Naive thymus-derived CD4-positive, alpha-beta T cell (primary cell): ENCODE measurements around the gene MICAL3. TPM values are rescaled to one million over a fixed set of nuclear protein-coding genes. Genes with fewer than 3 reads are reported as not detected.

Experiments
- ATAC-seq: fragments of 150-1000 bp; cut with Tn5 transposase; 2 replicates; pipeline ENCODE4 v1.10.0; 2021; ENCODE audit warnings: mild to moderate bottlenecking, moderate library complexity
- CTCF ChIA-PET: fragments of 350-600 bp; sonication (Branson Sonifier 250); formaldehyde crosslinking; loops from one replicate; lab custom pipeline; 2021; ENCODE audit warnings: antibody characterized with exemption; lab: Charles Lee
- POLR2A ChIA-PET: fragments of 350-600 bp; sonication (Branson Sonifier 250); formaldehyde crosslinking; loops from one replicate; lab custom pipeline; 2021; ENCODE audit warnings: antibody characterized with exemption, inconsistent platforms; lab: Charles Lee
- DNase-seq, 9 donors: peaks; one replicate each; pipeline versions ENCODE4 v3.0.0 to v3.0.0-alpha.2; 2020 to 2022; ENCODE audit warnings: mixed read lengths in 1 of 9
- H3K27ac ChIP-seq: one replicate; pipeline ENCODE4 v1.7.0; 2013; ENCODE audit warnings: mild to moderate bottlenecking, low read depth, low read length, moderate library complexity
- H3K27me3 ChIP-seq, 2 donors: one replicate each; pipeline ENCODE4 v1.7.0; 2013; ENCODE audit warnings: low read length in 2 of 2, mild to moderate bottlenecking in 2 of 2, moderate library complexity in 2 of 2; ENCODE audit not compliant: control insufficient read depth in 2 of 2, insufficient read depth in 2 of 2
- H3K36me3 ChIP-seq, 3 experiments: 1 replicate in 2 of 3; 2 replicates in 1 of 3; pipeline ENCODE4 v1.7.0; 2013; ENCODE audit warnings: low read length in 3 of 3, mild to moderate bottlenecking in 3 of 3, moderate library complexity in 1 of 3; ENCODE audit not compliant: insufficient read depth in 3 of 3, control insufficient read depth in 2 of 3
- H3K4me1 ChIP-seq, 2 donors: one replicate each; pipeline ENCODE4 v1.7.0; 2013; ENCODE audit warnings: low read length in 2 of 2, mild to moderate bottlenecking in 2 of 2, moderate library complexity in 1 of 2; ENCODE audit not compliant: control insufficient read depth in 2 of 2, insufficient read depth in 2 of 2
- H3K4me3 ChIP-seq: 2 replicates; pipeline ENCODE4 v1.7.0; 2013; ENCODE audit warnings: mild to moderate bottlenecking, low read length
- H3K9me3 ChIP-seq, 3 experiments: 1 replicate in 2 of 3; 2 replicates in 1 of 3; pipeline ENCODE4 v1.7.0; 2013; ENCODE audit warnings: low read length in 3 of 3; ENCODE audit not compliant: control insufficient read depth in 2 of 3
- H3K27ac Mint-ChIP-seq, 9 donors: one replicate each; pipeline ENCODE4 v1.8.0; 2020 to 2022; ENCODE audit warnings: mixed read lengths in 9 of 9, mild to moderate bottlenecking in 8 of 9, moderate library complexity in 5 of 9, inconsistent platforms in 2 of 9
- H3K27me3 Mint-ChIP-seq, 5 donors: one replicate each; pipeline ENCODE4 v1.8.0; 2021 to 2022; ENCODE audit warnings: mixed read lengths in 5 of 5, mild to moderate bottlenecking in 1 of 5
- H3K36me3 Mint-ChIP-seq, 5 donors: one replicate each; pipeline ENCODE4 v1.8.0; 2020 to 2022; ENCODE audit warnings: mixed read lengths in 5 of 5, mild to moderate bottlenecking in 3 of 5, inconsistent platforms in 1 of 5
- H3K4me1 Mint-ChIP-seq, 7 donors: one replicate each; pipeline ENCODE4 v1.8.0; 2020 to 2022; ENCODE audit warnings: mixed read lengths in 7 of 7, mild to moderate bottlenecking in 3 of 7, inconsistent platforms in 1 of 7
- H3K4me3 Mint-ChIP-seq, 10 donors: one replicate each; pipeline ENCODE4 v1.8.0; 2020 to 2022; ENCODE audit warnings: mild to moderate bottlenecking in 10 of 10, mixed read lengths in 10 of 10, moderate library complexity in 6 of 10, inconsistent platforms in 2 of 10
- H3K9me3 Mint-ChIP-seq, 11 donors: one replicate each; pipeline ENCODE4 v1.8.0; 2020 to 2022; ENCODE audit warnings: mixed read lengths in 11 of 11, mild to moderate bottlenecking in 4 of 11, inconsistent platforms in 1 of 11, moderate library complexity in 1 of 11
- intact Hi-C, 2 donors: fragments of 100-400 bp; cut with micrococcal nuclease; formaldehyde crosslinking; loops; one replicate each; pipeline ENCODE4 v1.15.1; 2023
- polyA plus RNA-seq, 2 donors: library from polyadenylated mRNA; unstranded; fragments of 300-500 nt; fragmentation: Illumina TruSeq; gene quantifications; one replicate each; pipeline ENCODE4 v1.2.3, GENCODE V29; 2021
- total RNA-seq, 6 experiments: library from RNA in 5 of 6; stranded (reverse) in 5 of 6; gene quantifications; 1 replicate in 5 of 6; 2 replicates in 1 of 6; pipeline ENCODE4 v1.2.3 and lab custom pipeline; 2021 to 2026

MICAL3 gene
- total and polyA plus RNA-seq, 7 experiments from 2014 or later, result 0.28 to 43.9 (median 11.4) TPM

- H3K27me3 Mint-ChIP-seq, result no peaks in the 10 kb centered on the region
- CTCF ChIA-PET, result no interaction called here
- H3K4me3 Mint-ChIP-seq, result no peak overlapping the region
These were observed 135.9 kb downstream of the MICAL3 start for GRCh38 chr22:17888439-17888838.

GRCh38 chr22:17884893-17885292 lies 139.5 kb downstream of the MICAL3 start:
- POLR2A ChIA-PET, result no interaction called here
- Mint-ChIP-seq H3K27me3 (no peaks in the 10 kb centered on the region), H3K36me3 (peaks cover 3 to 47% (median 11%) of the 10 kb centered on the region in 5 donors), H3K9me3 (no peaks in the 10 kb centered on the region), H3K27ac (no peak overlapping the region), H3K4me1 (no peaks in the 10 kb centered on the region), H3K4me3 (no peak overlapping the region)
- no peaks in the 10 kb centered on the region for H3K9me3 ChIP-seq
- ATAC-seq (no peak), DNase-seq (no peak)
- no peak overlapping the region for H3K27ac ChIP-seq
- H3K4me1 ChIP-seq, result no peaks in the 10 kb centered on the region
- CTCF ChIA-PET, result no interaction called here
- intact Hi-C loops, result loop anchor here in 1 of 2 donors (5.0 kb wide), 1 partner anchor 192 kb away; the partner anchor contains the start of gene PEX26
- no peak overlapping the region for H3K4me3 ChIP-seq
- H3K27me3 ChIP-seq, result no peaks in the 10 kb centered on the region
- H3K36me3 ChIP-seq, result peaks cover 0 to 5% (median 0%) of the 10 kb centered on the region in 3 experiments

More at GRCh38 chr22:17888439-17888838, 135.9 kb downstream of the MICAL3 start:
- peaks cover 0 to 5% (median 0%) of the 10 kb centered on the region in 3 experiments for H3K36me3 ChIP-seq
- H3K4me1 ChIP-seq, result no peaks in the 10 kb centered on the region
- Mint-ChIP-seq H3K9me3 (no peaks in the 10 kb centered on the region), H3K4me1 (no peaks in the 10 kb centered on the region), H3K27ac (peak overlapping the region in 1 of 9 donors; percentile 3), H3K36me3 (peaks cover 10 to 44% (median 13%) of the 10 kb centered on the region in 5 donors)
- intact Hi-C loops, result loop anchor here in 1 of 2 donors (5.0 kb wide), 1 partner anchor 189 kb away; the partner anchor contains the start of gene PEX26
- POLR2A ChIA-PET, result no interaction called here
- DNase-seq, result no peak
- H3K27me3 ChIP-seq, result no peaks in the 10 kb centered on the region
- no peak overlapping the region for H3K27ac ChIP-seq
- no peaks in the 10 kb centered on the region for H3K9me3 ChIP-seq
- ATAC-seq, result no peak
- H3K4me3 ChIP-seq, result no peak overlapping the region

GRCh38 chr22:17884084-17884483 lies 140.3 kb downstream of the MICAL3 start:
- H3K4me3 Mint-ChIP-seq, result no peak overlapping the region
- no peaks in the 10 kb centered on the region for H3K9me3 Mint-ChIP-seq
- H3K36me3 Mint-ChIP-seq, result peaks cover 3 to 53% (median 11%) of the 10 kb centered on the region in 5 donors
- H3K9me3 ChIP-seq, result no peaks in the 10 kb centered on the region
- peaks cover 0 to 5% (median 0%) of the 10 kb centered on the region in 3 experiments for H3K36me3 ChIP-seq
- no peaks in the 10 kb centered on the region for H3K27me3 Mint-ChIP-seq
- no peak overlapping the region for H3K27ac ChIP-seq
- DNase-seq (no peak), ATAC-seq (no peak)
- H3K4me3 ChIP-seq, result no peak overlapping the region
- H3K27ac Mint-ChIP-seq, result no peak overlapping the region
- no peaks in the 10 kb centered on the region for H3K4me1 ChIP-seq
- intact Hi-C loops, result no loop called here
- no peaks in the 10 kb centered on the region for H3K27me3 ChIP-seq
- ChIA-PET CTCF (interaction anchor here (0.6 kb wide), 1 partner anchor 144 kb away, joined by 6 read pairs; no protein-coding TSS in a partner anchor), POLR2A (no interaction called here)
- H3K4me1 Mint-ChIP-seq, result no peaks in the 10 kb centered on the region

- Mint-ChIP-seq H3K4me1 (no peaks in the 10 kb centered on the region), H3K27me3 (no peaks in the 10 kb centered on the region), H3K36me3 (peaks cover 3 to 49% (median 11%) of the 10 kb centered on the region in 5 donors), H3K9me3 (no peaks in the 10 kb centered on the region), H3K4me3 (no peak overlapping the region), H3K27ac (no peak overlapping the region)
- intact Hi-C loops, result no loop called here
- ChIA-PET POLR2A (no interaction called here), CTCF (interaction anchor here (0.6 kb wide), 1 partner anchor 145 kb away, joined by 6 read pairs; no protein-coding TSS in a partner anchor)
- no peak for ATAC-seq
- peaks cover 0 to 5% (median 0%) of the 10 kb centered on the region in 3 experiments for H3K36me3 ChIP-seq
- no peak overlapping the region for H3K27ac ChIP-seq
- DNase-seq, result no peak
- no peaks in the 10 kb centered on the region for H3K4me1 ChIP-seq
- no peak overlapping the region for H3K4me3 ChIP-seq
- H3K9me3 ChIP-seq, result no peaks in the 10 kb centered on the region
- H3K27me3 ChIP-seq, result no peaks in the 10 kb centered on the region
These were observed 141.0 kb downstream of the MICAL3 start for GRCh38 chr22:17883356-17883755.

- ChIA-PET CTCF (no interaction called here), POLR2A (no interaction called here)
- no peak overlapping the region for H3K4me3 Mint-ChIP-seq
These were observed 141.6 kb downstream of the MICAL3 start for GRCh38 chr22:17882727-17883126.

GRCh38 chr22:17882162-17882561 lies 142.2 kb downstream of the MICAL3 start:
- H3K27ac Mint-ChIP-seq, result no peak overlapping the region
- ChIA-PET POLR2A (no interaction called here), CTCF (no interaction called here)
- H3K4me1 Mint-ChIP-seq, result no peaks in the 10 kb centered on the region
- peaks cover 3 to 39% (median 6%) of the 10 kb centered on the region in 5 donors for H3K36me3 Mint-ChIP-seq
- H3K9me3 ChIP-seq, result no peaks in the 10 kb centered on the region
- ATAC-seq (no peak), DNase-seq (no peak)
- H3K27ac ChIP-seq, result no peak overlapping the region
- peaks cover 0 to 5% (median 0%) of the 10 kb centered on the region in 3 experiments for H3K36me3 ChIP-seq
- H3K4me3 ChIP-seq, result no peak overlapping the region
- no peaks in the 10 kb centered on the region for H3K4me1 ChIP-seq
- no peaks in the 10 kb centered on the region for H3K9me3 Mint-ChIP-seq
- H3K27me3 Mint-ChIP-seq, result no peaks in the 10 kb centered on the region
- intact Hi-C loops, result no loop called here
- H3K4me3 Mint-ChIP-seq, result no peak overlapping the region
- no peaks in the 10 kb centered on the region for H3K27me3 ChIP-seq

More at GRCh38 chr22:17882727-17883126, 141.6 kb downstream of the MICAL3 start:
- Mint-ChIP-seq H3K27ac (no peak overlapping the region), H3K4me1 (no peaks in the 10 kb centered on the region), H3K36me3 (peaks cover 3 to 45% (median 7%) of the 10 kb centered on the region in 5 donors), H3K9me3 (no peaks in the 10 kb centered on the region), H3K27me3 (no peaks in the 10 kb centered on the region)
- Histone ChIP-seq H3K27ac (no peak overlapping the region), H3K27me3 (no peaks in the 10 kb centered on the region), H3K36me3 (peaks cover 0 to 5% (median 0%) of the 10 kb centered on the region in 3 experiments), H3K9me3 (no peaks in the 10 kb centered on the region), H3K4me3 (no peak overlapping the region), H3K4me1 (no peaks in the 10 kb centered on the region)
- intact Hi-C loops, result no loop called here
- ATAC-seq, result no peak
- no peak for DNase-seq

- no peaks in the 10 kb centered on the region for H3K9me3 ChIP-seq
- H3K27me3 Mint-ChIP-seq, result no peaks in the 10 kb centered on the region
- no peak for ATAC-seq
- no peak overlapping the region for H3K27ac ChIP-seq
- H3K4me3 ChIP-seq, result no peak overlapping the region
- H3K36me3 Mint-ChIP-seq, result peaks cover 3 to 36% (median 6%) of the 10 kb centered on the region in 5 donors
- intact Hi-C loops, result no loop called here
- ChIA-PET CTCF (no interaction called here), POLR2A (no interaction called here)
- H3K27me3 ChIP-seq, result no peaks in the 10 kb centered on the region
- H3K4me1 Mint-ChIP-seq, result no peaks in the 10 kb centered on the region
- no peaks in the 10 kb centered on the region for H3K9me3 Mint-ChIP-seq
- H3K36me3 ChIP-seq, result peaks cover 0 to 5% (median 0%) of the 10 kb centered on the region in 3 experiments
- H3K27ac Mint-ChIP-seq, result no peak overlapping the region
- no peak for DNase-seq
- H3K4me3 Mint-ChIP-seq, result no peak overlapping the region
- no peaks in the 10 kb centered on the region for H3K4me1 ChIP-seq
These were observed 143.0 kb downstream of the MICAL3 start for GRCh38 chr22:17881366-17881765.
